H9 (cell line): ENCODE measurements around the gene NAIF1. TPM values are rescaled to one million over a fixed set of nuclear protein-coding genes. Genes with fewer than 3 reads are reported as not detected.

ENCODE experiments used
- DNase-seq: peaks from one replicate; pipeline ENCODE4 v3.0.0-alpha.2; 2017
- H2AFZ ChIP-seq: one replicate; pipeline ENCODE4 v1.6.1; 2013; ENCODE audit warnings: mild to moderate bottlenecking, low read length, control low read depth, moderate library complexity
- H2AK5ac ChIP-seq: 2 replicates; pipeline ENCODE4 v1.6.1; 2013; ENCODE audit warnings: low read length, control low read depth, mixed read lengths; ENCODE audit not compliant: insufficient read length
- H2BK120ac ChIP-seq: one replicate; pipeline ENCODE4 v1.6.1; 2013; ENCODE audit warnings: low read depth, mild to moderate bottlenecking, low read length, control low read depth, inconsistent platforms; ENCODE audit not compliant: poor library complexity, severe bottlenecking
- H2BK12ac ChIP-seq: 2 replicates; pipeline ENCODE4 v1.6.1; 2013; ENCODE audit warnings: low read length, control low read depth, mixed read lengths, low read depth; ENCODE audit not compliant: insufficient read length
- H2BK15ac ChIP-seq: 2 replicates; pipeline ENCODE4 v1.6.1; 2013; ENCODE audit warnings: low read depth, low read length, control low read depth
- H2BK20ac ChIP-seq: one replicate; pipeline ENCODE4 v1.6.1; 2013; ENCODE audit warnings: low read depth, mild to moderate bottlenecking, low read length, control low read depth, inconsistent platforms; ENCODE audit not compliant: poor library complexity, severe bottlenecking
- H2BK5ac ChIP-seq: 2 replicates; pipeline ENCODE4 v1.6.1; 2013; ENCODE audit warnings: low read length, control low read depth, mixed read lengths; ENCODE audit not compliant: insufficient read length
- H3K14ac ChIP-seq: 2 replicates; pipeline ENCODE4 v1.6.1; 2013; ENCODE audit warnings: low read length, control low read depth; ENCODE audit not compliant: insufficient read depth
- H3K18ac ChIP-seq: 2 replicates; pipeline ENCODE4 v1.6.1; 2013; ENCODE audit warnings: low read depth, mild to moderate bottlenecking, mixed read lengths, low read length, control low read depth; ENCODE audit not compliant: insufficient read length
- H3K23ac ChIP-seq: 2 replicates; pipeline ENCODE4 v1.6.1; 2013; ENCODE audit warnings: low read length, control low read depth, mixed read lengths, low read depth; ENCODE audit not compliant: insufficient read length
- H3K23me2 ChIP-seq: 2 replicates; pipeline ENCODE4 v1.6.1; 2013; ENCODE audit warnings: low read depth, mild to moderate bottlenecking, mixed read lengths, low read length, control low read depth; ENCODE audit not compliant: insufficient read length, poor library complexity, severe bottlenecking
- H3K27ac ChIP-seq: 2 replicates; pipeline ENCODE4 v1.5.1; 2013; ENCODE audit warnings: low read length, control low read depth, mixed read lengths, low read depth; ENCODE audit not compliant: insufficient read length
- H3K27me3 ChIP-seq: 2 replicates; pipeline ENCODE4 v1.6.1; 2013; ENCODE audit warnings: low read length, control low read depth, inconsistent platforms; ENCODE audit not compliant: insufficient read depth
- H3K4ac ChIP-seq: 2 replicates; pipeline ENCODE4 v1.6.1; 2013; ENCODE audit warnings: low read depth, mild to moderate bottlenecking, control low read depth, inconsistent platforms, low read length, moderate library complexity
- H3K4me1 ChIP-seq: 2 replicates; pipeline ENCODE4 v1.6.1; 2013; ENCODE audit warnings: low read length, control low read depth, inconsistent platforms; ENCODE audit not compliant: insufficient read depth
- H3K4me2 ChIP-seq: 2 replicates; pipeline ENCODE4 v1.6.1; 2013; ENCODE audit warnings: low read length, control low read depth, mixed read lengths; ENCODE audit not compliant: insufficient read length, insufficient read depth
- H3K56ac ChIP-seq: 2 replicates; pipeline ENCODE4 v1.6.1; 2013; ENCODE audit warnings: low read depth, mild to moderate bottlenecking, mixed read lengths, low read length, control low read depth; ENCODE audit not compliant: insufficient read length
- H3K79me1 ChIP-seq: 2 replicates; pipeline ENCODE4 v1.6.1; 2013; ENCODE audit warnings: low read depth, mild to moderate bottlenecking, moderate library complexity, low read length, control low read depth, inconsistent platforms; ENCODE audit not compliant: insufficient read depth, poor library complexity, severe bottlenecking
- H3K79me2 ChIP-seq: 2 replicates; pipeline ENCODE4 v1.6.1; 2013; ENCODE audit warnings: low read length, control low read depth, inconsistent platforms; ENCODE audit not compliant: insufficient read depth
- H3K9ac ChIP-seq: 2 replicates; pipeline ENCODE4 v1.6.1; 2013; ENCODE audit warnings: low read length, control low read depth, mixed read lengths; ENCODE audit not compliant: insufficient read length; ENCODE audit errors: extremely low read depth
- H3K9me3 ChIP-seq: one replicate; pipeline ENCODE4 v1.6.1; 2013; ENCODE audit warnings: low read depth, low read length, inconsistent platforms; ENCODE audit not compliant: control insufficient read depth
- H3T11ph ChIP-seq: one replicate; pipeline ENCODE4 v1.6.1; 2013; ENCODE audit warnings: mild to moderate bottlenecking, low read length, control low read depth, inconsistent platforms
- H4K20me1 ChIP-seq: one replicate; pipeline ENCODE4 v1.6.1; 2013; ENCODE audit not compliant: control insufficient read depth, insufficient read length, insufficient read depth
- H4K5ac ChIP-seq: 2 replicates; pipeline ENCODE4 v1.6.1; 2013; ENCODE audit warnings: low read depth, mild to moderate bottlenecking, mixed read lengths, low read length, control low read depth; ENCODE audit not compliant: insufficient read length
- H4K8ac ChIP-seq: replicated peaks from 2 replicates; pipeline ENCODE4 v1.6.1; 2013; ENCODE audit warnings: low read length, control low read depth, mixed read lengths, low read depth; ENCODE audit not compliant: insufficient read length
- H4K91ac ChIP-seq: 2 replicates; pipeline ENCODE4 v1.6.1; 2013; ENCODE audit warnings: low read depth, mild to moderate bottlenecking, moderate library complexity, mixed read lengths, low read length, control low read depth; ENCODE audit not compliant: insufficient read length
- H3K27ac Mint-ChIP-seq, 3 experiments: 2 replicates in 2 of 3; 3 replicates in 1 of 3; pipeline ENCODE4 v1.8.0; 2020 to 2021; ENCODE audit warnings: mixed read lengths in 3 of 3, mild to moderate bottlenecking in 1 of 3, moderate library complexity in 1 of 3
- H3K27me3 Mint-ChIP-seq: 2 replicates; pipeline ENCODE4 v1.8.0; 2021; ENCODE audit warnings: low read depth, mild to moderate bottlenecking, moderate library complexity, mixed read lengths
- H3K36me3 Mint-ChIP-seq, 3 experiments: 2 replicates in 2 of 3; 3 replicates in 1 of 3; pipeline ENCODE4 v1.8.0; 2020 to 2021; ENCODE audit warnings: low read depth in 3 of 3, mixed read lengths in 3 of 3; ENCODE audit not compliant: insufficient read depth in 1 of 3
- H3K4me1 Mint-ChIP-seq, 2 experiments: 2 replicates each; pipeline ENCODE4 v1.8.0; 2020; ENCODE audit warnings: mixed read lengths in 2 of 2
- H3K4me3 Mint-ChIP-seq, 2 experiments: 2 replicates in 1 of 2; 3 replicates in 1 of 2; pipeline ENCODE4 v1.8.0; 2020 to 2021; ENCODE audit warnings: mild to moderate bottlenecking in 2 of 2, mixed read lengths in 2 of 2, moderate library complexity in 1 of 2
- H3K9me3 Mint-ChIP-seq, 2 experiments: 2 replicates in 1 of 2; 3 replicates in 1 of 2; pipeline ENCODE4 v1.8.0; 2020; ENCODE audit warnings: mild to moderate bottlenecking in 2 of 2, mixed read lengths in 2 of 2, moderate library complexity in 1 of 2
- CTCF ChIP-seq: fragments of 200-600 bp; sonication (generic); conservative IDR thresholded peaks from 3 replicates; pipeline ENCODE4 v1.8.0; 2021; ENCODE audit warnings: antibody characterized with exemption, mild to moderate bottlenecking
- WGBS: extraction: QIAGEN DNeasy Blood & Tissue Kit; methylation state at CpG from one replicate; pipeline ENCODE4 v1.1.7; 2013; ENCODE audit warnings: missing lambda C conversion rate, low lambda C conversion rate, mixed read lengths; ENCODE audit not compliant: insufficient read length; ENCODE audit errors: extremely low coverage; 5-methylcytosine and 5-hydroxymethylcytosine counted together
- total RNA-seq: library from RNA; stranded (reverse); gene quantifications from 2 replicates; pipeline ENCODE4 v1.2.1, GENCODE V29; 2021

Gene NAIF1
- total RNA-seq, 1 experiment from 2014 or later, result 6.3 TPM

- H2BK120ac ChIP-seq, result no peak overlapping the region
- H3K14ac ChIP-seq, result no peak overlapping the region
- no peak overlapping the region for H4K5ac ChIP-seq
- peak overlapping the region; percentile 33 for H3K18ac ChIP-seq
- H4K8ac ChIP-seq, result no peak overlapping the region
- no peak overlapping the region for H2AFZ ChIP-seq
- peak; percentile 93 for TF ChIP-seq CTCF
- H2BK15ac ChIP-seq, result no peak overlapping the region
- no peak overlapping the region for H2BK12ac ChIP-seq
- H3K27me3 Mint-ChIP-seq, result no peaks in the 10 kb centered on the region
- no peak overlapping the region for H4K91ac ChIP-seq
- H3K4me2 ChIP-seq, result no peak overlapping the region
- no peak overlapping the region; a peak in 1 of 5 replicates for H3K4me3 Mint-ChIP-seq
- H3K27ac ChIP-seq, result no peak overlapping the region
- H2AK5ac ChIP-seq, result no peak overlapping the region
- no peak overlapping the region for H3K23ac ChIP-seq
- H3K4me1 ChIP-seq, result no peaks in the 10 kb centered on the region
- no peaks in the 10 kb centered on the region for H3K79me1 ChIP-seq
- no peaks in the 10 kb centered on the region for H3K9me3 Mint-ChIP-seq
- H3K56ac ChIP-seq, result no peak overlapping the region
- WGBS, result no CpG with 5 or more reads among the region's 8 CpGs
- peaks cover 5% of the 10 kb centered on the region in 2 experiments; a peak in 2 of 4 replicates for H3K4me1 Mint-ChIP-seq
- no peaks in the 10 kb centered on the region for H4K20me1 ChIP-seq
- no peak overlapping the region for H3K4ac ChIP-seq
- no peaks in the 10 kb centered on the region for H3K23me2 ChIP-seq
- H2BK20ac ChIP-seq, result no peak overlapping the region
- no peak overlapping the region for H3T11ph ChIP-seq
- H3K9ac ChIP-seq, result no peak overlapping the region
- no peaks in the 10 kb centered on the region for H3K79me2 ChIP-seq
- no peaks in the 10 kb centered on the region for H3K27me3 ChIP-seq
- H3K27ac Mint-ChIP-seq, result no peak overlapping the region
- DNase-seq, result peak; percentile 92
- no peaks in the 10 kb centered on the region for H3K9me3 ChIP-seq
- no peaks in the 10 kb centered on the region for H3K36me3 Mint-ChIP-seq
- H2BK5ac ChIP-seq, result no peak overlapping the region
Measured at GRCh38 chr9:128034821-128035652, 32.1 kb downstream of the NAIF1 start.
